NCI-H2081 treated with DMSO at 0.1 percent for 48 hours (cell line): ENCODE data around the gene PDZD7.
"Not testable (repeated sequence)": the region's sequence is repeated elsewhere in the genome, so short reads cannot be mapped to it uniquely, and the experiment has no call there.

Source experiments
- DNase-seq: peaks from one replicate; lab custom pipeline; 2025; lab: John Stamatoyannopoulos, UW

The PDZD7 gene

GRCh38 chr10:101038484-101038883 is 7.6 kb upstream of the PDZD7 start:
- no peak for DNase-seq

- no peak for DNase-seq
Observed at GRCh38 chr10:101036726-101037125, 5.8 kb upstream of the PDZD7 start.

- DNase-seq, result no peak
Observed at GRCh38 chr10:101035916-101036702, 5.2 kb upstream of the PDZD7 start.

- no peak for DNase-seq
Observed at GRCh38 chr10:101035314-101035713, 4.4 kb upstream of the PDZD7 start.

- not testable (repeated sequence) for DNase-seq
Observed at GRCh38 chr10:101034404-101034803, 3.5 kb upstream of the PDZD7 start.

- DNase-seq, result no peak
Observed at GRCh38 chr10:101033276-101033675, 2.3 kb upstream of the PDZD7 start.

- no peak for DNase-seq
Observed at GRCh38 chr10:101032637-101033224, 1.8 kb upstream of the PDZD7 start.

GRCh38 chr10:101031796-101032636 is 1.1 kb upstream of the PDZD7 start:
- DNase-seq, result no peak

- no peak for DNase-seq
Observed at GRCh38 chr10:101030496-101031127, 317 bp downstream of the PDZD7 start.

GRCh38 chr10:101029520-101030295 is 1.2 kb downstream of the PDZD7 start:
- no peak for DNase-seq

- no peak for DNase-seq
Observed at GRCh38 chr10:101028446-101029337, 2.2 kb downstream of the PDZD7 start.

- DNase-seq, result no peak
Observed at GRCh38 chr10:101027106-101027720, 3.7 kb downstream of the PDZD7 start.

- DNase-seq, result no peak
Observed at GRCh38 chr10:101022967-101023705, 7.8 kb downstream of the PDZD7 start.

- no peak for DNase-seq
Observed at GRCh38 chr10:101021692-101022251, 9.2 kb downstream of the PDZD7 start.

GRCh38 chr10:101021239-101021638 is 9.7 kb downstream of the PDZD7 start:
- no peak for DNase-seq

- no peak for DNase-seq
Observed at GRCh38 chr10:101020427-101021075, 10.4 kb downstream of the PDZD7 start.

- DNase-seq, result no peak
Observed at GRCh38 chr10:101019440-101019703, 11.6 kb downstream of the PDZD7 start.

- no peak for DNase-seq
Observed at GRCh38 chr10:101018600-101019439, 12.1 kb downstream of the PDZD7 start.
